T follicular helper cell (primary cell): ENCODE results near the gene TRIM49D1.
"Not testable (repeated sequence)": the region's sequence is repeated elsewhere in the genome, so short reads cannot be mapped to it uniquely, and the experiment has no call there.

Experiments
- DNase-seq: peaks from one replicate; pipeline ENCODE4 v3.0.0-alpha.2; 2020; ENCODE audit warnings: low read depth
- total RNA-seq, 2 experiments: gene quantifications; one replicate each; lab custom pipeline; 2026; lab: John Stamatoyannopoulos, UW

The TRIM49D1 gene
- total RNA-seq, result 0 reads per million in 2 experiments

GRCh38 chr11:89922195-89922660 lies at the start of gene TRIM49D1:
TSS of gene TRIM49D1 (minus strand) at chr11:89922245. CDS start at chr11:89917710, 4,535 bp downstream.
- DNase-seq, result no peak

GRCh38 chr11:89965737-89966136 lies 43.7 kb upstream of the TRIM49D1 start, which contains the start of gene TRIM64:
TSS of gene TRIM64 (plus strand) at chr11:89966037. CDS start at chr11:89968504, 2,467 bp downstream.
- DNase-seq, result not testable (repeated sequence)

- DNase-seq, result not testable (repeated sequence)
Observed at GRCh38 chr11:89960833-89961232, 38.8 kb upstream of the TRIM49D1 start.

GRCh38 chr11:89923764-89924163 lies 1.7 kb upstream of the TRIM49D1 start, which contains the start of gene TRIM49D2:
TSS of gene TRIM49D2 (plus strand) at chr11:89924064. CDS start at chr11:89926762, 2,698 bp downstream.
- DNase-seq, result not testable (repeated sequence)

GRCh38 chr11:89900809-89901208 lies 21.2 kb downstream of the TRIM49D1 start:
- not testable (repeated sequence) for DNase-seq

- DNase-seq, result not testable (repeated sequence)
Observed at GRCh38 chr11:89893245-89893644, 28.8 kb downstream of the TRIM49D1 start.

GRCh38 chr11:89877511-89877910 lies 44.5 kb downstream of the TRIM49D1 start:
- DNase-seq, result not testable (repeated sequence)

GRCh38 chr11:89872588-89872987 lies 49.5 kb downstream of the TRIM49D1 start:
- not testable (repeated sequence) for DNase-seq

GRCh38 chr11:89865223-89865622 lies 56.8 kb downstream of the TRIM49D1 start:
- DNase-seq, result not testable (repeated sequence)

GRCh38 chr11:89863906-89864704 lies 57.9 kb downstream of the TRIM49D1 start:
- not testable (repeated sequence) for DNase-seq
